ENCODE results near the gene RAB7B. TPM values are rescaled to one million over a fixed set of nuclear protein-coding genes. Genes with fewer than 3 reads are reported as not detected.

RAB7B gene
- total RNA-seq, 4 donors from 2014 or later: 0.78 to 2.4 (median 1.3) TPM

DNA sequence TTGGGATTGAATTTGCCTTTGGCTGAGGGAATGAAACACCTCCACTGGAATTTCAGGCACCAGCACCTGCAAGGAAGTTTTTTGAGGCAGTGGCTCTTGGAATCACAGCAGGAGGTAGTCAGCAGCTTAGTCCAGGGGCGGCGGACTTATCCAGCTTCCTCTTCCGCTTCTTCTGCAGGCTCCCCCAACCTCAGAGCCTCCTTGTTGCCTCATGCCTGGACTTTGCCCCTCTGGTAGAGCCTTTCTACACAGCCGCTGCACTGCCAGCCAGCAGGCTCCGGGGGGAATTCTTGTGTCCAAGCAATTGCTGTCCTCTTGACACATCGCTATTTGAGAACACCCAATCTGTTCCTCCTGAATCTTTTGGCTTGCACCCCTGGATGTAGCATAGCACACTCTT lies 45.4 kb upstream of the RAB7B start:
- Histone ChIP-seq H3K4me3 (no peak overlapping the region), H3K27me3 (peaks cover 0 to under 1% of the 10 kb centered on the region in 2 donors), H3K4me1 (peaks cover 0 to 5% (median 0%) of the 10 kb centered on the region in 4 donors), H3K9me3 (no peaks in the 10 kb centered on the region), H3K27ac (no peak overlapping the region), H3K36me3 (no peaks in the 10 kb centered on the region)
- 77 to 84% methylated on average over 6 of the region's 6 CpGs for WGBS, 2 donors
- DNase-seq (ENCODE audit: low spot score in 2 of 2): no peak
- no peak for TF ChIP-seq EP300 (IDR thresholded peaks at IDR 0.05)
- no peak for TF ChIP-seq POLR2A (IDR thresholded peaks at IDR 0.05)
- TF ChIP-seq, protein P1, sequence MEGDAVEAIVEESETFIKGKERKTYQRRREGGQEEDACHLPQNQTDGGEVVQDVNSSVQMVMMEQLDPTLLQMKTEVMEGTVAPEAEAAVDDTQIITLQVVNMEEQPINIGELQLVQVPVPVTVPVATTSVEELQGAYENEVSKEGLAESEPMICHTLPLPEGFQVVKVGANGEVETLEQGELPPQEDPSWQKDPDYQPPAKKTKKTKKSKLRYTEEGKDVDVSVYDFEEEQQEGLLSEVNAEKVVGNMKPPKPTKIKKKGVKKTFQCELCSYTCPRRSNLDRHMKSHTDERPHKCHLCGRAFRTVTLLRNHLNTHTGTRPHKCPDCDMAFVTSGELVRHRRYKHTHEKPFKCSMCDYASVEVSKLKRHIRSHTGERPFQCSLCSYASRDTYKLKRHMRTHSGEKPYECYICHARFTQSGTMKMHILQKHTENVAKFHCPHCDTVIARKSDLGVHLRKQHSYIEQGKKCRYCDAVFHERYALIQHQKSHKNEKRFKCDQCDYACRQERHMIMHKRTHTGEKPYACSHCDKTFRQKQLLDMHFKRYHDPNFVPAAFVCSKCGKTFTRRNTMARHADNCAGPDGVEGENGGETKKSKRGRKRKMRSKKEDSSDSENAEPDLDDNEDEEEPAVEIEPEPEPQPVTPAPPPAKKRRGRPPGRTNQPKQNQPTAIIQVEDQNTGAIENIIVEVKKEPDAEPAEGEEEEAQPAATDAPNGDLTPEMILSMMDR (IDR thresholded peaks at IDR 0.05): no peak

DNA sequence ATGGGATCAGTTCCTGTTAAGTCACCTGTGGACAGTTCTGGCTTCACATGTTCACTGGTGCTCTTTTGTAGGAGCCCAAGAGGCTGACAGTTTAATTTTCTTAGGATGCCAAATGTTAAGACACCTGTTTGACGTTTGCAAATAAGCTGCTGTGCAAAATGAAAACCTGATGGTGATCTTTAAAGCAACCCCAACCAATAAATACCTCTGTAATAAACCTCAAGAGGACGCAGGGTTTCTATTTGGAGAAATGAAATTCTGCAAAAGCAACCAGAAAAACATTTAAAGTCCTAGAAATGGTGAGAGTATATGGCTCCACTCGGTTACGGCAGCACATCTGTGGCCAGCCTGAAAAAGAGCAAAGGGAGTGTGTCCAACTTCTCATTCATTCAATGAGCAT lies 44.1 kb upstream of the RAB7B start:
- Histone ChIP-seq H3K4me1 (peaks cover 0 to 5% (median 0%) of the 10 kb centered on the region in 4 donors), H3K9me3 (no peaks in the 10 kb centered on the region), H3K4me3 (no peak overlapping the region), H3K36me3 (no peaks in the 10 kb centered on the region), H3K27me3 (peaks cover 0 to 6% of the 10 kb centered on the region in 2 donors), H3K27ac (no peak overlapping the region)
- DNase-seq (ENCODE audit: low spot score in 2 of 2): no peak
- 59 to 78% methylated on average over 4 of the region's 4 CpGs for WGBS, 2 donors
- TF ChIP-seq POLR2A (IDR thresholded peaks at IDR 0.05) (no peak), EP300 (IDR thresholded peaks at IDR 0.05) (no peak)
- TF ChIP-seq, protein P1 (IDR thresholded peaks at IDR 0.05): no peak

DNA sequence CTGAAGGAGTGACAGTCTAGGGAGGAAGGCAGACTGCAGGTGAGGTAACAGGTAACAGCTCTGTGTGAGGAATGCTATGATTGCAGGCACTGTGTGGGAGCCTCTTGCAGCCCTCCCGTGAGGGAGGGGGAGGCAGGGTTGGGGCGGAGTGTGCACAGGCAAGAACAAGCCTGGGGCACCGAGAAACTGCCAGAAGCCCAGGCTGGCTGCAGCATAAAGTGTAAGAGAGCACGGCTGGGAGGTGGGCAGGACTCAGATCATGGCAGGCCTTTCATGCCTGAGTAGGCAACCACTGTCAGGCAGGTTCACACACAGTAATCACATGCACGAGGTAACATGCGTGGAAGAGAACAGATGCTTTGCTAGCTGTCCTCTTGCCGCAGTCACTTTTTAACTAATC lies 38.4 kb upstream of the RAB7B start:
- Histone ChIP-seq H3K9me3 (no peaks in the 10 kb centered on the region), H3K4me3 (no peak overlapping the region), H3K27ac (no peak overlapping the region), H3K4me1 (no peaks in the 10 kb centered on the region), H3K27me3 (peaks cover 0 to 26% of the 10 kb centered on the region in 2 donors), H3K36me3 (no peaks in the 10 kb centered on the region)
- TF ChIP-seq POLR2A (IDR thresholded peaks at IDR 0.05) (no peak), EP300 (IDR thresholded peaks at IDR 0.05) (no peak)
- TF ChIP-seq, protein P1 (IDR thresholded peaks at IDR 0.05): no peak
- DNase-seq (ENCODE audit: low spot score in 2 of 2): no peak
- WGBS, 2 donors: 48 to 53% methylated on average over 7 of the region's 7 CpGs

DNA sequence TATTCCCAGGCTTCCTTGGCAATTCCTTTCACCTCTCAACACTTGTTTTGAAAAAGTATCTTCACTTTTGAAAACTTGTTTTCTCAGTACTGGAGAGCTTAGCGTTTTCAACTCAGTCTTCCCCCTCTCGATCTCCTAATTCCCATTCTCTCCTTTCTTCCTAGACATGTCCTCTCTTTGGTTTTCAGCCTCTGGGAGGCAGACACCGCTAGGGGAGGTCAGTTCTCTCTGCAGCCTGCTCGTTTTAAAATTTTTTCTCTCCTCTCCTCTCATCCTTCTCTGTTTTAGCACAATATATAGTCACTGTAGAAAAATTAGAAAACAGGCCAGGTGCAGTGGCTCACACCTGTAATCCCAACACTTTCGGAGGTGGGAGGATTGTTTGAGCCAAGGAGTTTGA lies 37.1 kb upstream of the RAB7B start:
- Histone ChIP-seq H3K27ac (no peak overlapping the region), H3K9me3 (no peaks in the 10 kb centered on the region), H3K4me3 (no peak overlapping the region), H3K4me1 (no peaks in the 10 kb centered on the region), H3K36me3 (no peaks in the 10 kb centered on the region), H3K27me3 (peaks cover 0 to 32% of the 10 kb centered on the region in 2 donors)
- WGBS, 2 donors: 50 to 65% methylated on average over 5 of the region's 5 CpGs
- TF ChIP-seq POLR2A (IDR thresholded peaks at IDR 0.05): no peak
- TF ChIP-seq, protein P1 (IDR thresholded peaks at IDR 0.05): no peak
- TF ChIP-seq EP300 (IDR thresholded peaks at IDR 0.05): no peak
- no peak for DNase-seq (ENCODE audit: low spot score in 2 of 2)

DNA sequence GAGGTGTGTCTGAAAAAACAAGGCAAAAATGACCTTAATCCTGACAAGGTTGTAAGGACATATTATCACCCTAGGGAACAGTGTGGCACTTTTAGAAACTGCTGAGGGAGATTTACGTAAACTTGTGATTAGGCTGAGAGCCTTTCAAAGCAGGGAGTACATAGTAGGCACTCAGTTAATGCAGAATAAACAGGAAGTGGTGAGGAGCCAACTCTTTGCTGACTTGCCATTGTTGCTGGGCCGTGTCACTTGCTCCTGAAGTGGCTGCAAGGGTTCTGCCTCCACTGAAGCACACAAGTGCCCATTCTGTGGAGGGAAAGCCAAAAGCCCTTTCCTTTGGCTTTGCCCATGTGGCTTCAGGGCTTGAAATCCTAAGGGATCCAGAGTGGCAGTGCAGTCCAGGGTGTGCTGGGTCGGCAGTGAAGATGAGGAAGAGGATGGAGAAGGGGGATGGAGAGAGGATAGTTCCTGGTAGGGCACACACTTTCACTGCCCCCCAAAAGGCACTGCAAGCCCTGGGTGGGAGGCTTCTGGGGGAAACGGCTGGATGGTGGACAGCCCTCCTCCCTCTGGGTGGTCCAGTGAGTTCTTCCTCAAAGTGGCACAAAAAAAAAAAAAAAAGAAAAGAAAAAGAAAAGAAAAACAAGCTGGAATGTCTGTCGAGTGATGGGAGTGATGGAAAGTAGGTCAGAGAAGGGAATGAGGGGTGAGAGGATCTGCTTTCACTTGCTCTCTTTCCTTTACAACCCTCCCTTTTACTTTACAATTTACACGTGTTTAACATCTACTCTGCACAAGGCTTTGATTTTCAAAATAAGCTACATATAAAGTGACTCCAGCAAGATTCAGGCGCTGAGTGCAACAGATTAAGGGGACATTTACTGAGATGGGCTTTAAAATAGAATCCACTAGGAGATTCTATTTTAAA lies 36.1 kb upstream of the RAB7B start:
- Histone ChIP-seq H3K4me3 (no peak overlapping the region), H3K36me3 (no peaks in the 10 kb centered on the region), H3K27ac (no peak overlapping the region), H3K27me3 (peaks cover 0 to 39% of the 10 kb centered on the region in 2 donors), H3K9me3 (no peaks in the 10 kb centered on the region), H3K4me1 (no peaks in the 10 kb centered on the region)
- no peak for DNase-seq (ENCODE audit: low spot score in 2 of 2)
- 35 to 41% methylated on average over 7 of the region's 7 CpGs for WGBS, 2 donors
- no peak for TF ChIP-seq EP300 (IDR thresholded peaks at IDR 0.05)
- TF ChIP-seq, protein P1 (IDR thresholded peaks at IDR 0.05): no peak
- TF ChIP-seq POLR2A (IDR thresholded peaks at IDR 0.05): no peak
